Measurements from ENCODE around the gene SRSF9.
"Not testable (repeated sequence)": the region's sequence is repeated elsewhere in the genome, so short reads cannot be mapped to it uniquely, and the experiment has no call there.

SRSF9 gene

DNA sequence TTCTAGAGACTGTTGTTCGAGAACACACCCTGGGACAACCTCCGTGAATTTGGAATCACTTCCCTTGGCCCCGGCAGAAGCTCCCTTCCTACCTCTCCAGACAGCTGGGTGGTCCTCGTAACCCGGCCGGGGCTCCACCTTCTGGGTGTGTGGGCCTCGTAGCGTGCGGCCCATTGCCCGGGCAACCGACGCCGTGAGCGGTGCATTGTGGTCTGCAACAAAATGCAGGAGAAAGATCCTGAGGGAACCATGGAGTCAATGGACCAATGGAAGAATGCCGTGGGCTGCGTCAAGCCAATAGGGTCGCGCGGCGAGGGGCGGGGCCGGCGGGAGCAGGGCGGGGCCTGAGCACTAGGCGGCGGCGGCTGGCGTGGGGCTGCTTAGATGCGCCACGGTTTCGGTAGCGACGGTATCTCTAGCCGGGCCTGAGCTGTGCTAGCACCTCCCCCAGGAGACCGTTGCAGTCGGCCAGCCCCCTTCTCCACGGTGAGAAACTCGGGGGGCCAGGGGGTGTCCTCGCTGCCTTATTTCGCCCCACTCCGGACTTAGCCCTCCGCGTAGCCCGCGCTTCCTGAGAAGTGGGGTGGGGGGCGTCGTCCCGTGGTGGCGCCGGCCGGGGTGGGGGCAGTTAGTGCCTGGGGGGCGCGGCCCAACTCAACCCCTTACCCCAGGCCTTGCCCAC, 26.3 kb upstream of the SRSF9 start, which contains the start of gene DYNLL1:
Gene DYNLL1, plus strand, starts transcription at position 383 of the 682 bp plus-strand sequence. CDS start 309 bp downstream, outside the sequence.
- peak; percentile 82 for TF ChIP-seq TAF1 (IDR thresholded peaks at IDR 0.05; ENCODE audit: borderline replicate concordance, low read depth, low read length)
- TF ChIP-seq POLR2AphosphoS5 (IDR thresholded peaks at IDR 0.05; ENCODE audit: low read depth, low read length), result peak; percentile 96
- peak; percentile 99 for TF ChIP-seq POLR2A (IDR thresholded peaks at IDR 0.05; ENCODE audit: low read depth, low read length)
- peak; percentile 98 for FAIRE-seq

DNA sequence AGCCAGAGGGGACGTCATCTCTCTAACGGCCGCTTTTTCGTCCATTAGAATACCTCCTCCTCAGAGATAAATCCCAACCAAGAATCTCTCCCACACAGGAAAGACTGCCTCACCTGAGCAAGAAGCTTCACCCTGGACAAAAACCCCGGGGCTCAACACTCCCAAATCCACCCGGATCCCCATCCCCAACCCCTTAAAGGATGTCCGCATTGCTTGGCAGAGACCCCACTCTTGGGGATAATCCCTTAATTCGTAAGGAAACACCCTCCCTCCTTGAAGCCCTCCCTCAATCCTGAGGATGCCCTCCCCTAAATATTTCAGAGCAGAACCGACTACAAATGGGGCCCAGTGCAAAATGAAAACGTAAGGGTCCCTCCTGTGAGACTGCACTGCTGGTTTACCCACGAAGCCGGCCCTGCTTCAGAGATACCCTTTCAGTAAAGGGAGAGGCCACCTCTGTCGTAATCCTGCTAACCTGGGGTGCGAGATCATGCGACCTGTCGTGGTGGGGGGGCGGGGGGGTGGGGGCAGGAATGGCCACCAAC, 25.7 kb upstream of the SRSF9 start:
- no peak for TF ChIP-seq TAF1 (IDR thresholded peaks at IDR 0.05; ENCODE audit: borderline replicate concordance, low read depth, low read length)
- TF ChIP-seq POLR2AphosphoS5 (IDR thresholded peaks at IDR 0.05; ENCODE audit: low read depth, low read length), result no peak
- TF ChIP-seq POLR2A (IDR thresholded peaks at IDR 0.05; ENCODE audit: low read depth, low read length), result no peak
- DNase-seq (ENCODE audit: insufficient read length), result no peak
- no peak for FAIRE-seq

More for the DNA sequence above, 26.3 kb upstream of the SRSF9 start, which contains the start of gene DYNLL1:
- DNase-seq (ENCODE audit: insufficient read length), result peak; percentile 89

DNA sequence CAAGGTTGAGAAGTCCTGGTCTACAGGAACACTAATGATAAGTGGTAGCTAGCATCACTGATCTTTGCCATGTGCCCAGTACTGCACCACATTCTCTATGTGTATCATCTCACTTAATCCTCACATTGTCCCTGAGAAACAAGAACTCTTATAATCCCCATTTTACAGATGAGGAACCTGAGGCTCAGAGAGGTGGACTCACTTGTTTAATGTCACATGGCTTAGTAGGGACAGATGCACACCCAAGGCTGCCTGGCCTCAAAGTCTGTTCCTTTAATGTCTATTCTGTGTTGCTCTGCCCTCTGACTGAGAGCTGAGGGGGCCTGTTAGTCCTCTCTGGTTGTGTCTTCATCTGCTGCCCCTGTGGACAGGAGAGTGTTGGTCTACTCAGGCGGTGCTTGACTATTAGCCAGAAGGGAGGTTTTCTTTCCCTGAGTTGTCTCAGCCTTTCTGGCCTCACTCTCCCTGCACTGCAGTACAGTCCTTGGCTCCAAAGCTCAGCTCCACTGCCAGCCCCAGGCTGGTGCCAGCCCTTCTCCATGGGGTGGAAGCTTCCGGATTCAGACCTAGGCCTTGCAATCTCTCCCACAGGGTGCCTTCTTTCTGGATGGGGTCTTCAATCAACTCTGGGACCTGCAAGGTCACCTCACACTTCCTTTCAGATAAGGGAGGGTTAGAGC, 21.4 kb upstream of the SRSF9 start:
- DNase-seq (ENCODE audit: insufficient read length) (no peak), FAIRE-seq (no peak)
- no peak for TF ChIP-seq POLR2A (IDR thresholded peaks at IDR 0.05; ENCODE audit: low read depth, low read length)
- TF ChIP-seq TAF1 (IDR thresholded peaks at IDR 0.05; ENCODE audit: borderline replicate concordance, low read depth, low read length), result no peak
- TF ChIP-seq POLR2AphosphoS5 (IDR thresholded peaks at IDR 0.05; ENCODE audit: low read depth, low read length), result no peak

DNA sequence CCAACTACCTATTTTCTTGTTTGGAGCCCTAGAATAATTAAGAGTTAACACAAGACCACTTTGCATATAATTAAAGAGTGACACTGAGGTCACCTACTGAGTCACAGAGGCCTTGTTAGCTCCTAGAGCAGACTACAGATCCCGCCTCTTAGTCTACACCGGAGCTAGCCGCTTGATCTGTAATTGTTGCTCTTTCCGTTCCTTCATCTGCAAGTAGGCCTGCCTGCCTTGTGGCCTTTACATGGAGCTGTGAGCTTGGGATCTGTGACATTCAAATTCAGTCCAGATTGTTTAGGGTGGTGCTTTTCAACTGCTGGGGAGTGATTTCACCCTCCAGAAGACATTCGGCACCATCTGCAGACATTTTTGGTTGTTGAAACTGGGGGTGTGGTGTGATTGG, 20.8 kb upstream of the SRSF9 start:
- DNase-seq (ENCODE audit: insufficient read length), result no peak
- no peak for FAIRE-seq
- no peak for TF ChIP-seq POLR2A (IDR thresholded peaks at IDR 0.05; ENCODE audit: low read depth, low read length)
- TF ChIP-seq POLR2AphosphoS5 (IDR thresholded peaks at IDR 0.05; ENCODE audit: low read depth, low read length), result no peak
- TF ChIP-seq TAF1 (IDR thresholded peaks at IDR 0.05; ENCODE audit: borderline replicate concordance, low read depth, low read length), result no peak

DNA sequence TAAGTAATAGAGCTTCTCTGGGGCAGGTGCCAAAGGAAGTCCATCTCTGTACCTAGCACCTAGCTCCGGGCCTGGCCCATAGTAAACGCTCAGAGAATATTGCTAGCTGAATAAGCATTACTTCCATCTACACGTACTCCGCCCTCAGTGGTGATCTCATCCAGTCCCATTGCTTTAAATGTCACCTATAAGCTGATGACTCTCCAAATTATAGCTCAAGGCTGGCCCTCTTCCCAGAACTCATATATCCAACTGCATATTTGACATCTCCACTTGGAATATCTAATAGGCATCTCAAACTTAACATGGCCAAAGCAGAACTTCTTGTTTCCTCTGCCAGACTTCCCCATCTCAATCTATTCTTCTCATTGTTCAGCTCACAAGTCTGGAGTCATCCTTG, 19.5 kb upstream of the SRSF9 start:
- no peak for DNase-seq (ENCODE audit: insufficient read length)
- TF ChIP-seq POLR2A (IDR thresholded peaks at IDR 0.05; ENCODE audit: low read depth, low read length) (no peak), TAF1 (IDR thresholded peaks at IDR 0.05; ENCODE audit: borderline replicate concordance, low read depth, low read length) (no peak), POLR2AphosphoS5 (IDR thresholded peaks at IDR 0.05; ENCODE audit: low read depth, low read length) (no peak)
- FAIRE-seq, result no peak

DNA sequence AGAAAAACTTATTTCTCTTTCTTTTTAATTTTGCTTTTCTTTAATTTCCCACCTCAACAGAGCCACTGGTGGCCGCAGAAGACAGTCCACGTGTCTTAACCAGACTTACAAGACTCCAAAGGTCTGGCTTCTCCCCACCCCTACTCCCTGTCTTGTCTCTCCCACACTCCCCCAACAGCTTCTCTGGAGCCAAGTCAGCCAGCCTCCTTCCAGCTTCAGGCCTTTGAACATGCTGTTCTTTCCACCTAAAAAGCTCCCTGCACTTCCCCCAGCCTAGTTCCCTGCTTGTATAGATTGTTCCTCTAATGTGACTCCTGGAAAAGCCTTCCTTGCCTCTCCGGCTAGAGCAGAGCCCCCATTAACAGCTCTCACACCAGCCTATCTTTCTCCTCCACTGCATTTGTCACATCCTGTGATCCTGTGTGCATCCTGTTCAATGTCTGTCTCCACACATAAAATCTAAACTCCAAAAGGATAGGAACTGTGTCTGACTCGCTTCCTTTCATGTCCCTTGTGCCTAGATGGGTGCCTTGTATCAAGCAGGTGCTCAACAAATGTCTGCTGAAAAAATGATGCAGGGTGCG, 18.6 kb upstream of the SRSF9 start:
- DNase-seq (ENCODE audit: insufficient read length), result no peak
- TF ChIP-seq POLR2AphosphoS5 (IDR thresholded peaks at IDR 0.05; ENCODE audit: low read depth, low read length) (no peak), TAF1 (IDR thresholded peaks at IDR 0.05; ENCODE audit: borderline replicate concordance, low read depth, low read length) (no peak), POLR2A (IDR thresholded peaks at IDR 0.05; ENCODE audit: low read depth, low read length) (no peak)
- FAIRE-seq, result no peak

DNA sequence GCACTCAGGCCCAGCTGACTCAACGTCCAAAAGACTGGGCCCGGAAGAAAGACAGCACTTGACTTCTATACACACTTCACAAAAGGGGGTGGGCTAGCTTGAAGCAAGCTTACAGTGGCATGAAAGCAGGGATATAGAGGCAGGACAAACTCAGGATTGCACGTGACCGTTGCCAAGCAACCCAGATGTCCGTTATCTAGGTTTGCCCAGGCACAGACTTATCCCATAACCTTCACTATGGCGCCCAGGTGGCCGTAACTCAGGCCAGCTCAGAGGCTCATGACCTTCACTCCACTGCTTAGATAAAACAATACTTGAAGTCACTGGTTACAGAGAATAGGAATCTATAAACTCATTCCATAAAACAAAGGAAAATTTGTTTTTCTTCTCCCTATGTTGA, 18.0 kb upstream of the SRSF9 start:
- not testable (repeated sequence) for FAIRE-seq; DNase-seq (ENCODE audit: insufficient read length)

DNA sequence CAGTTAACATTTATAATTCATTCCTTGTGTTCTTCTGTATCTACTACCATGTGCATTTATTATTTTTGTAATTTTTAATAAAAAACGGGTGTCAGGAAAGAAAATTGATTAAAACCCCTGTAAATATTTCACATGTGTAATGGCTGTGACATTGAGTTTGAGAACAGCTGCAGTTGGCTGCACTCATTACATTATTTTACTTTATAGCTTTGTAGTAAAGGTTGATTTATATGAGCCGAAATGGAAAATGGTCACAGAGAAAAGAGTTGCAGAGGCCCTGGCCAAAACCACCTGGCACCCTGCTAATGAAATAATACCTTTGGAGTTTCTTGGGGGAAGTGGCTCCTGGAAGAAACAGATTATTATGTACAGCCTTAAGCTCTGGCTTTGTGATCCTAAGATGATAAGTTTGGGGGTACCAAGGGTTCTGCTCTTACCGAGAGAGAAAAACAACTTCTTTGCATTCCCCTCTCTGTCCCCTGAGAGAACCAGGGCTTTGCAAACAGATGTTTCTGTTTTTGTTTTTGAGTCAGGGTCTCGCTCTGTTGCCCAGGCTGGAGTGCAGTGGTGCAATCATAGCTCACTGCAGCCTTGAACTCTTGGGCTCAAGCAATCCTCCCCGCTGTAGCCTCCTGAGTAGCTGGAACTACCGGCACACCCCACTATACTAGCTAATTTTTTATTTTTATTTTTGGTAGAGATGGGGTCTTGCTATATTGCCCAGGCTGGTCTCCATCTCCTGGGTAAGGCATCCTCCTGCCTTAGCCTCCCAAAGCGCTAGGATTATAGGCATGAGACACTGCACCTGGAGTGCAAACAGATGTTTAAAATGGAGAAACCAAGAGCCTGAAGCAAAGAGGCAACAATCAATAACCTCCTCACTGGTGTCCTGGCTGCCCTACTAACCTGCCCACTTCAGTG, 16.7 kb upstream of the SRSF9 start:
- TF ChIP-seq POLR2A (IDR thresholded peaks at IDR 0.05; ENCODE audit: low read depth, low read length), result no peak
- no peak for TF ChIP-seq TAF1 (IDR thresholded peaks at IDR 0.05; ENCODE audit: borderline replicate concordance, low read depth, low read length)
- no peak for TF ChIP-seq POLR2AphosphoS5 (IDR thresholded peaks at IDR 0.05; ENCODE audit: low read depth, low read length)
- FAIRE-seq, result no peak
- no peak for DNase-seq (ENCODE audit: insufficient read length)

DNA sequence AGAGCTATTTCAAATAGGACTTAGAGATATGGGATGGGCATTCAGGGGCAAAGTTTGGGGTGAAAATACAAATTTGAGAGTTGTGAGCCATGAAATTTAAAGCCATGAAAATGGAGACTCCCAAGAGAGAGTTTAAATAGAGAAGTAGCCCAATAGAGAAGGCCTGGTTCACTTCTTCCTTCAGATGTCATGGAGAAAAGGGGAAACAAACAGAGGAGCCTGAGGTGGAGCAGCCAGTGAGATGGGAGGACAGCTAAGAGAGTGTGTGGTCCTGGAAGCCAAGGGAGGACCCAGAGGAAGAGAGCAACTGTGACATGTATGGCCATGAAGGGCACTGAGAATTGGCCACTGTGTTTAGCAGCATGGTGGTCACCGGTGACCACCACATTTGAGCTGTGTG, 14.1 kb upstream of the SRSF9 start:
- FAIRE-seq, result no peak
- no peak for DNase-seq (ENCODE audit: insufficient read length)
- TF ChIP-seq POLR2A (IDR thresholded peaks at IDR 0.05; ENCODE audit: low read depth, low read length), result no peak
- no peak for TF ChIP-seq TAF1 (IDR thresholded peaks at IDR 0.05; ENCODE audit: borderline replicate concordance, low read depth, low read length)
- no peak for TF ChIP-seq POLR2AphosphoS5 (IDR thresholded peaks at IDR 0.05; ENCODE audit: low read depth, low read length)

DNA sequence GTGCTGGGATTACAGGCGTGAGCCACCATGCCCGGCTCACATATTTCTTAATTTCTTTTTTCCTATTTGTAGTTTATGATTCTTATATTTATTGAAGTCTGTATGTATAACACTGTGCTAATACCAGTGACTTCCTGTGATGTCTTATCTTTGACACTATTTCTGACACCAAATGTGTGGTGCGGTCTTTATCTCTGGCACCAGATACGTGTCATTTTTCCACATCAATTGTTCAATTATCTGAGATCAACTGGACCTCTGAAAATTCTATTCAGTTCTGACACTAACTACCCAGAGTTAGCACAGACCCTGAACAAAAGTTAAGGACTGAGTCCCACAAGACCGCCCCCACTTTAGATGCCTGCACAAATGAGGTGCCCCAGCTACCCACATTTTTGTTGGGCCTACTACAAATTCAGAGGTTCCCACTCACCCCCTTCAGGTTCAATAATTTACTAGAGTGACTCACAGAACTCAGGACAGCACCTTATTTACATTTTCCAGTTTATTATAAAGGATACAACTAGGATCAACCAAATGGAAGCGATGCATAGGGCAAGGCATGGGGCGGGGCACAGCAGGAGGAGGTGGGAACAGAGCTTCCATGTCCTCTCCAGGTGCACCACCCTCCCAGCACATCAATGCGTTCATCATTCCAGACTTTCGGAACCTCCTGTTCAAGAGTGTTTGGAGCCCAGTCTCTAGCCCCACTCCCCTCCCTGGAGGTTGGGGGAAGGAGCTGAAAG, 11.6 kb upstream of the SRSF9 start:
- FAIRE-seq (no peak), DNase-seq (ENCODE audit: insufficient read length) (no peak)
- no peak for TF ChIP-seq TAF1 (IDR thresholded peaks at IDR 0.05; ENCODE audit: borderline replicate concordance, low read depth, low read length)

Data from GM12892 (cell line).